Measurements from ENCODE around the gene PCAT6.

Gene PCAT6

DNA sequence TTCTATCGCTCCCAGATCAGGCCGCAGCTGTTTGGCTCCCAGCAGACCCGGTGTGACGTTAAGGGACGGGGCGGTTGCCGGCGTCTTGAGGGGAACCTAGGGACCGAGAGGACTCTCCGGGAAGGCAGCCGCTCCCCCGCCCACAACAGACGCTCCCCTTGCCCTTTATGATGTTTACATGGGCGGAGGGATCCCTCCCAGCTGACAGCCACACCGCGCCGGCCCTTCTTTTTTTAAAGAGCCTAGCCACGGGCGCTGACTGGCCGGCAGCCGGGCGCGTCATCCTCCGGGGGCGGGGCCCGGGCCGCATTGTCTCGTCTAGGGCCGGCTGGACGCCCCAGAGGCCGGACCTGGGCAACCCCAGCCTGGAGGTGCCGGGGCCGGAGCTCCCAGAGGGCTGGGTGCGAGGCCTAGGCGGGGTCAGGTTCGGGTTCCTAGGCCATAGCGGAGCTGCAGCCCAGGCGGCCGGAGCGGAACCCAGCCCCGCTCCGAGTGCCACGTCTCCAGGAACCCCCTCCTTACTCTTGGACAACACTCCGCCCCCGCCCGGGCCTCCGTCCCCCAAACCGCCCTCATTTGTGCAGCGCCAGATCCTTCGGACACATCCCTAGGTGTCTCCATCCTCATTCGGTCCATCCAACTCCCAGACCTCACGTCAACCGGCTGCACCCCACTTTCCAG, at the start of gene PCAT6:
Gene PCAT6 (plus strand): TSS at position 340 of the 681 bp plus-strand sequence.
- peak within 1 kb of the TSS; percentile 67 for H3K4me3 ChIP-seq (ENCODE audit: low read depth, low read length)
- peak; percentile 55 for DNase-seq (ENCODE audit: low read depth)
- TF ChIP-seq, protein P1, sequence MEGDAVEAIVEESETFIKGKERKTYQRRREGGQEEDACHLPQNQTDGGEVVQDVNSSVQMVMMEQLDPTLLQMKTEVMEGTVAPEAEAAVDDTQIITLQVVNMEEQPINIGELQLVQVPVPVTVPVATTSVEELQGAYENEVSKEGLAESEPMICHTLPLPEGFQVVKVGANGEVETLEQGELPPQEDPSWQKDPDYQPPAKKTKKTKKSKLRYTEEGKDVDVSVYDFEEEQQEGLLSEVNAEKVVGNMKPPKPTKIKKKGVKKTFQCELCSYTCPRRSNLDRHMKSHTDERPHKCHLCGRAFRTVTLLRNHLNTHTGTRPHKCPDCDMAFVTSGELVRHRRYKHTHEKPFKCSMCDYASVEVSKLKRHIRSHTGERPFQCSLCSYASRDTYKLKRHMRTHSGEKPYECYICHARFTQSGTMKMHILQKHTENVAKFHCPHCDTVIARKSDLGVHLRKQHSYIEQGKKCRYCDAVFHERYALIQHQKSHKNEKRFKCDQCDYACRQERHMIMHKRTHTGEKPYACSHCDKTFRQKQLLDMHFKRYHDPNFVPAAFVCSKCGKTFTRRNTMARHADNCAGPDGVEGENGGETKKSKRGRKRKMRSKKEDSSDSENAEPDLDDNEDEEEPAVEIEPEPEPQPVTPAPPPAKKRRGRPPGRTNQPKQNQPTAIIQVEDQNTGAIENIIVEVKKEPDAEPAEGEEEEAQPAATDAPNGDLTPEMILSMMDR (IDR thresholded peaks at IDR 0.05; ENCODE audit: low read depth, low read length, missing control alignments): no peak

GRCh38 chr1:202762019-202762418, 48.7 kb upstream of the PCAT6 start:
- no peak for DNase-seq (ENCODE audit: low read depth)
- no peak overlapping the region for H3K4me3 ChIP-seq (ENCODE audit: low read depth, low read length)
- TF ChIP-seq, protein P1 (IDR thresholded peaks at IDR 0.05; ENCODE audit: low read depth, low read length, missing control alignments): no peak

DNA sequence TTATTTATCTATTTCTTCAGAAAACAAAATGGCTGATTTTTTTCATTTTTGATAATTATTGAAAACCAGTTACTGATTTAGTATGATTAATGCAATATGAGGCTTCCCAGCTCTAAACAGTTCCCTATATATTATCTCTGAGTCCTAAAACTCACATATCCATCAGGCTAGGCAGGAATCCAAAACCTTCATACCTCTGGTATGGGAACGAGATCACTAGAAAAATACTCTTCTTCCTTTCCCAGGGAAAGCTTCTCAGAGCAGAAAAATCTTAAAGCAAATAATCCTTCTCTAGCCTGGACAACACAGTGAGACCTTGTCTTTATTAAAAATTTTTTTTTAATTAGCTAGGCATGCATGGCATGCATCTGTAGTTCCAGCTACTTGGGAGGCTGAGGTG, 45.0 kb upstream of the PCAT6 start:
- TF ChIP-seq, protein P1 (IDR thresholded peaks at IDR 0.05; ENCODE audit: low read depth, low read length, missing control alignments): no peak
- no peak for DNase-seq (ENCODE audit: low read depth)
- no peak overlapping the region for H3K4me3 ChIP-seq (ENCODE audit: low read depth, low read length)

GRCh38 chr1:202770135-202770534, 40.6 kb upstream of the PCAT6 start:
- no peak for DNase-seq (ENCODE audit: low read depth)
- TF ChIP-seq, protein P1 (IDR thresholded peaks at IDR 0.05; ENCODE audit: low read depth, low read length, missing control alignments): no peak
- no peak overlapping the region for H3K4me3 ChIP-seq (ENCODE audit: low read depth, low read length)

- TF ChIP-seq, protein P1 (IDR thresholded peaks at IDR 0.05; ENCODE audit: low read depth, low read length, missing control alignments): no peak
- no peak for DNase-seq (ENCODE audit: low read depth)
- no peak overlapping the region for H3K4me3 ChIP-seq (ENCODE audit: low read depth, low read length)
These were observed 29.6 kb upstream of the PCAT6 start for GRCh38 chr1:202781180-202781579.

DNA sequence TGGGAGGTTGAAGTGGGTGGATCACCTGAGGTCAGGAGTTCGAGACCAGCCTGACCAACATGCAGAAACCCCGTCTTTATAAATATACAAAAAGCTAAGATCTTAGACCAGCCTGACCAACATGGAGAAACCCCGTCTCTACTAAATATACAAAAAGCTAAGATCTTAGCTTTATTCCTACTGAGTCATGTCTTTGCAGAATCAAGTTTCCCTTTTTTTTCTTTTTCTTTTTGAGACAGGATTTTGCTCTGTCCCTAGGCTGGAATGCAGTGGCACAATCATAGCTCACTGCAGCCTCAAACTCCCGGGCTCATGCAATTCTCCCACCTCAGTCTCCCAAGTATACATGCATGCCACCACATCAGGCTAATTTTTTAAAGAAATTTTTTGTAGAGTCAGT, 23.9 kb upstream of the PCAT6 start:
- DNase-seq (ENCODE audit: low read depth): no peak
- TF ChIP-seq, protein P1 (IDR thresholded peaks at IDR 0.05; ENCODE audit: low read depth, low read length, missing control alignments): no peak

DNA sequence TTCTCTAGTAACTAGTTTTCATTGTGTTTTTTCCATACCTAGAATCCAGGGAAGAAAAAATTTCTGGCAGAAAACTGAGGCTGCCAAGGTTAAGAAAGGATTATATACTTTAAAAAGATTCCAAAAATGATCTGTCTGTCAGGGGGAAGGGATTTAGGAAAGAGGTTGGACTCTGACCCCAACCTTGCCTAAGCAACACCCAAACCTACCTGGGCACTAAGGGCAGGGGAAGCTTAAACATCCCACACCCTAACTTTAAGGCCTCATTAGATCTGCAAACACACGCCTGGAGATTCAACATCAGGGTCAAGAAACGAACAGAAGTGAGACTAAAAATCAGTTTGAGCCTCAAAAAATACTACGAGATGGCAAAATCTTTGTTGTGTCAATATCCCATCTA, 22.0 kb upstream of the PCAT6 start:
- TF ChIP-seq, protein P1 (IDR thresholded peaks at IDR 0.05; ENCODE audit: low read depth, low read length, missing control alignments): no peak
- no peak overlapping the region for H3K4me3 ChIP-seq (ENCODE audit: low read depth, low read length)
- no peak for DNase-seq (ENCODE audit: low read depth)

More for the DNA sequence above, 23.9 kb upstream of the PCAT6 start:
- H3K4me3 ChIP-seq (ENCODE audit: low read depth, low read length): no peak overlapping the region

Data from GM12864 (cell line).